GM19239 (cell line): ENCODE data around the gene AKT1.
"Not testable (repeated sequence)": the region's sequence is repeated elsewhere in the genome, so short reads cannot be mapped to it uniquely, and the experiment has no call there.

Experiments used
- DNase-seq: peaks from one replicate; pipeline ENCODE4 v3.0.0; 2011; ENCODE audit warnings: low spot score; ENCODE audit not compliant: insufficient read length
- FAIRE-seq: peaks from 2 replicates; lab custom pipeline; 2011; peaks lifted over from hg19 to GRCh38; lab: Jason Lieb, UNC

AKT1 gene

GRCh38 chr14:104794993-104795780 lies at the start of gene AKT1:
Gene AKT1 (minus strand): TSS chr14:104795748. CDS start chr14:104792643, 3,105 bp downstream.
- FAIRE-seq (no peak), DNase-seq (peak; percentile 83)

DNA sequence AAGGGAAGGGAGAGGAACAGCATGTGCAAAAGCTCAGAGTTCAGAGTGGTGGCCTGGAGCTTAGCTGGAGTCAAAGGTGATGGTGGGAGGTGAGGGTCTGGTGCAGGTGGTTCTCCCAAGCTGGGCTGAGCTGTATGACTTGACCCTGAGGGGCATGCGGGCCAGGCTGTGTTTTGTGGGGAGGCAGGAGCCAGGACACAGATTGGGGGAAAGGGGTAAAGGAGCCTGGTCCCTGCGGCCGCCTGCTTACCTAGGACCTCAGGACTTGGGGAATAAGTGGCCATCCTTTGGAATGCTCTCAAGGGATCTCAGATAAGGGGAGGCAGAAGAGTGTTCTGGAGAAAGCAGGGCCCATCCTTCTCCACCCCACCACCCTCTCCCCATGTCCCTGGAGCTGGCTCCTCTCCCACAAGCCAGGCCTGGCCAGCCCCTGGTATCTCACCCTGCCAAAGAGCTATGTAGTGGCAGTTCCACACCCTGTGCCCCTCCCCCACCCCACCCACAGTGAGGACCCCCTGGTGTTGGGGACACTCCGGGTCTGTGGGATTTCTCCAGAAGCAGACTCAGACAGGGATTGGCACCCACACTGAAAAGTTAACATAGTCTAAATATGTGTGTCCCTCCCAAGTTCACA lies 49.6 kb upstream of the AKT1 start:
- FAIRE-seq = no peak
- DNase-seq = no peak

DNA sequence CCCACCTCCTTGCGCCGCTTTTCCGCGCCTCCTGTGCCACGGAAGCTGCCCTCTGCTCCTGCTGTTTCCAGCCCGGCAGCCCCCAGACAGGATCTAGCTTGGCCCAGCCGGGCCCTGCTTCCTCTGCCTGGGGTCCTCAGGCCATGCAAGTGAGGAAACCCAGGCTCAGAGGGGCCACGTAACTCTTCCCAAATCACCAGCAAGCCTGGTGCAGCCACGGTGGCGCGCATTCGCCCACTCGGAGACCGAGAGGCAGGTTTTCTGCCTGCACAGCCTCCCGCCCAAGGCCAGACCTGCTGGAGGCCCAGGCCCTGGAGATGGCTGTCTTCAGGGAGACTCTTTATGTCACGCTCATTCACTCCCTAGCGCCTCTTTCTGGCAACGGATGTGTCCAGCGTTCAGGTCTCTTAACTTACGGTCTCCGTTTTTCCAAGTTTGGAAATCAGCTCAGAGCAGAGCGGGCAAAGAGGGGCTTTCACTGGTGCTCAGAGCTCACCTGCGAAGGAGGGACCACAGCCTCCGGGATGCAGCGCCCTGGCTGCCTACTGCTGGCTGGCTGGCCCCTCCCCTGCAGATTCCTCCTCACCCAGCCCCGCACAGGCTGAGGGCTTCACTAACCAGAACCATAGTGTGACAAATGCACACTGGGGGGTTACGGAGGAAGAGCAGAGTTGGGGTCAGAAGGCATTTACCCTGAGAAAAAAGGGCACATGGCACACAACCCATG lies 48.9 kb upstream of the AKT1 start:
- DNase-seq = no peak
- FAIRE-seq = no peak

DNA sequence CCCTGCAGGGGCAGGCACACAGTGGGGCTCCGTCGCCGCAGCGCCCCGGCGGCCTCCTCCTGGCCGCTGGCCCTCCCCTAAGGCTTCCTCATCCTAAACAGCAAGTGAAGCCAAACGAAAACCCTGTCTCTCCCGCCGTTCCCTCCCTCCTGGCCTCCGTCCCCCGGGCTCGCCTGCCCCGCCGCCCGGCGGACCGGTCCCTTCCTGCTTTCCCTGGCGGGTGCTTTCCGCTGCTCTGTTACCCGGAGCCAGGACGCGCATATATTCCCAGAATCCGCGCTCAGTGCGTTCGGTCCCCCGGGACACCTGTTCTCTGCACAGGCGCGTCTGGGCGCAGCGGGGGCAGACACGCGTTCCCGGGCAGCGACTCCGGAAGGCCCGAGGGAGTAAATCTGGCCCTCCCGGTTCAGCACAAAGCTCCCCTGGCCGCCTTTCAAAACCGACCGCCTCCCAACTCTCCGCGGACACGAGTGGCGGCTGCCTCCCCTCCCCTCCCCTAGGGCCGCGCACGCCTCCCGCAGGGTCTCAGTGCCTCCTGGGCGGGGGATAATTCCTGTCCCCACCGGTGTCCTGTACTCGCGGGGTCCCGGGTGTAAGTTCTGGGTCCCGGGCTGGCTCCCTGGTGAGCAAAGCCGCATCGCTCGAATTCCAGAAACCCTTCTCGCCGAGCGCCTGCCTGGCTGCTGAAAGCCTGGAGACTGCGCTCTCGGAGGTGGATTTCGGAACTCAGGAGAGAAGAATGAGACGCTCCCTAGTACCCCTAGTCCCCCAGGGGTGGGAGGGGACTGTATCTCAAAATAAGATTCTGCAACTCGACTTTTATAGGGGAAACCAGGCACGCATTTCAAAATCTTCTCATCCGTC lies 48.1 kb upstream of the AKT1 start:
- FAIRE-seq (no peak), DNase-seq (no peak)

GRCh38 chr14:104843006-104843405 lies 47.5 kb upstream of the AKT1 start:
- no peak for FAIRE-seq
- no peak for DNase-seq

- no peak for DNase-seq
- no peak for FAIRE-seq
Measured at GRCh38 chr14:104841730-104842129, 46.2 kb upstream of the AKT1 start.

DNA sequence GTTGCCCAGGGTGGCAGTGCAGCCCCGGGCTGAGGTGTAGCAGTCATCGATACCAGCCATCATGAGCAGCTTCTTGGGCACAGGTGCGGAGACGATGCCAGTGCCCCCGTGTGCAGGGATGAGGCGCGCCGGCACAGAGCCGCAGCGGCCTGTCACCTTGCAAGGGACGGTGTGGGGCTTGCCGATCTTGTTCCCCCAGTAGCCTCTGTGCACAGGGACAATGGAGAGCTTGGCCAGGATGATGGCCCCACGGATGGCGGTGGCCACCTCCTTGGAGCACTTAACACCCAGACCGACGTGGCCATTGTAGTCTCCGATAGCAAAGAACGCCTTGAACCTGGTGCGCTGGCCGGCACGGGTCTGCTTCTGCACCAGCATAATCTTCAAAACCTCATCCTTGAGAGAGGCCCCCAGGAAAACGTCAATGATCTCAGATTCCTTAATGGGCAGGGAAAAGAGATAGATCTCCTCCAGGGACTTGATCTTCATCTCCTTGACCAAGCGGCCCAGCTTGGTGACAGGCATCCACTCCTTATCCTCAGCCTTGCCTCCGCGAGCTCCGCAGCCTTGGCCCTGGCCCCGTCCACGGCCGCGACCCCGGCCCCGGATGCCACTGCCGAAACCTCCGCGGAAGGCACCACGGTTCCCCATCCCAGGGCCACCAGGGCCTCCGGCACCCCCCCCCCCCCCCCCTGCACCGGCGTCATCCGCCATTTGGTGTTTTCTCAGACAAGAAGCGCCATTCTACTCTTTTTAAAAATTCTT lies 40.8 kb upstream of the AKT1 start:
- not testable (repeated sequence) for FAIRE-seq, DNase-seq

GRCh38 chr14:104830781-104831180 lies 35.2 kb upstream of the AKT1 start:
- FAIRE-seq (no peak), DNase-seq (no peak)

DNA sequence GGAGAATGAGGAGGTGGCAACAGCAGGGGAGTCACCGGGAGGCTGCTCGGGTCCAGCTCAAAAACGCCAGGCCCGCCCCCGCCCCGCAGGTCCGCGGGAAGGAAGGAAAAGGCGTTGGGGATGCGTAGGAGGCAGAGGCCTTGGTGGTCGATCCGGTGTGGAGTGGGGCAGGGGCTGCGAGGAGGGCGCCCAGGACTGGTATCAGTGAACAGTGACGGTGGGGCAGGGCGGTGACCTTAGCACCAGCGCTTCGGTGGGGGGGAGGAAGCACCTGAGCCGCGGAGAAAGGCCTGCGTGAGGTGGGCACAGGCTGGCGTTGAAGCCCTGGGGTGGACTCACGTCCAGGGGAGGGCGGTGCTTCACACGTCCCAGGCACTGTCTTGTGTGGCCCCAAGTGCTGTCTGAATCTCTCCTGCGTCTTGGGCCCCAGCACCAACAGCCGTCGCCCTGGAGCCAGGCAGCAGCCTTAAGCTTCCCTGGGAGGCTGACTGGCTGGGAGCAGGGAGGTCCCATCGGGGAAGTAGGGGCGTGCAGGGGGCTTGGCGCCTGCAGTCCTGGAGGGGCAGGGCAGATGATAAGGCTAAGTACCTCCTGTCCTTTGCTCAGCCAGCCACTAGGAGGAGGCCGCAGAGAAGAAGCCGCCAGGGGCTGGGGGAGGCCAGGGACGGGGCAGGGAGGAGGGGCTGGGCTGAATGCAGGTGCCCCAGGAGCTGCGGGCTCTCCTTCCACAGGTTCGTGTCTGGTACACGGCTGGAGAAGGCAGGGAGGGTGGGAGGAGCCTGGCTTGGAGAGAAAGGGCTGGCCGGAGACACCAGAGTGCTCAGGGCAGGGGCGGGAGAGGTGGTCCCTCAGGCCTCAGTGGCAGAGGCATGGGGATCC lies 31.9 kb upstream of the AKT1 start:
- DNase-seq (peak; percentile 69), FAIRE-seq (no peak)

- DNase-seq (no peak), FAIRE-seq (no peak)
Measured at GRCh38 chr14:104826861-104827176, 31.3 kb upstream of the AKT1 start.

- FAIRE-seq = no peak
- peak; percentile 93 for DNase-seq
Measured at GRCh38 chr14:104826189-104826860, 30.8 kb upstream of the AKT1 start.

GRCh38 chr14:104824353-104824997 lies 28.9 kb upstream of the AKT1 start:
- DNase-seq (no peak), FAIRE-seq (no peak)

DNA sequence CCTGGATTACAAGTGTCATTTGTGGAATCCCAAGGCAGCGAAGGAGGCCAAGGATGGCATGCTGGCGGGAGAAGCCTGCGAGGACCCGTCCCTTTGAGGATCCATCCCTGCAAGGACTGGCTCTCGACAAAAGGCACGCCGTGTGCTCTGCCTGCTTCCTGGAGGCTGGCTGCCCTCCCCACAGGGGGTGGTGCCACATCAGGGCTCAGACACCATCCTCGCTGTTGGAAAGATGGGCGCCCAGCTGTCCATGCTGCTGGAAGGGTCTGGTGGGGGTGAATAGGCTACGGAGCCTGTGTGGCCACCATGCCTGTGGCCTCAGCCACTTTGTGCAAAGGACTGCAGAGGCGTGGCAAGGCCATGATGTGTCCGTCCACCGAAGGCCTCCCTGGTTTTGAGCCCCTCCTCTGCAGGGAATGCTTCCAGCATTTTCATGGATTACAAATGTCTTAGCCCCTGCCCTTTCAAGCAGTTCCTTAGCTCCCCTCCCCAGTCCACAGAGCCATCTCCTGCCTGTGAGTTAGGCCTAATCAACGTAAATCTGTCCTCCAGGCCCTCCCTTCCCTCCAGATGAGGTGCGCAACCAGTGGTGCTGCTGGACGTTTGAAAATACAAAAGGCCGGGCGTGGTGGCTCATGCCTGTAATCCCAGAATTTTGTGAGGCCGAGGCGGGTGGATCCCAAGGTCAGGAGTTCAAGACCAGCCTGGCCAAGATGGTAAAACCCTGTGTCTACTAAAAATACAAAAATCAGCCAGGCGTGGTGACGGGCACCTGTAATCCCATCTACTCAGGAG lies 27.5 kb upstream of the AKT1 start:
- FAIRE-seq = no peak

DNA sequence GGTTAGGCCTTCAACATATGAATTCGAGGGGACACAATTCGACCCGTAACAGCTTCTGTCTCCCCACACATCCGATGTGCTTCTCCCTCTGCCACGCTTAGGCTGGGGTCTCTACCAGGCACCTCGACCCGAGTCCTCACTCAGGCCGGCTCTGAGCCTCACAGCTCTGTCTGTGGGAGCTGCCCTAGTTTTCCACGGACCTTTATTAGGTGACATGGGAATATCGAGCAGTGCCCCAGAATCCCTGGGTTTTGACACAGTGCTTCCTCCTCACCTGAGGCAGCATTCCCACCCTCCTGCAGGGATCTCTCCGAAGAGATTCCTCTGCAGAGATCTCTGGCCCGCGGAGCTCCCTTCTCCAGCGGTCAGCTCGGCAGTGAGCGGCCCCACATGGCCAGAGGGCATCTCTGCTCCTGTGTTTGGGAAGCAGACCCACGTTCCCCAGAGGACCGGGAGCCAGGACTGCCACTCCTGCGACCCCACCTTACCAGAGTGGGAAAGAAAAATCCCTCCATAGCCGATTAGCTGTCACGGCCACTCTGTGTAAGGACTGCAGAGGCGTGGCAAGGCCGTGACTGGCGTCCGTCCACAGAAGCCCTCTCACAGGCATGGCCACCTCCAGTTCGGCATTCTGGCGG lies 26.5 kb upstream of the AKT1 start:
- DNase-seq (no peak), FAIRE-seq (no peak)

More for the DNA sequence above, 27.5 kb upstream of the AKT1 start:
- no peak for DNase-seq

DNA sequence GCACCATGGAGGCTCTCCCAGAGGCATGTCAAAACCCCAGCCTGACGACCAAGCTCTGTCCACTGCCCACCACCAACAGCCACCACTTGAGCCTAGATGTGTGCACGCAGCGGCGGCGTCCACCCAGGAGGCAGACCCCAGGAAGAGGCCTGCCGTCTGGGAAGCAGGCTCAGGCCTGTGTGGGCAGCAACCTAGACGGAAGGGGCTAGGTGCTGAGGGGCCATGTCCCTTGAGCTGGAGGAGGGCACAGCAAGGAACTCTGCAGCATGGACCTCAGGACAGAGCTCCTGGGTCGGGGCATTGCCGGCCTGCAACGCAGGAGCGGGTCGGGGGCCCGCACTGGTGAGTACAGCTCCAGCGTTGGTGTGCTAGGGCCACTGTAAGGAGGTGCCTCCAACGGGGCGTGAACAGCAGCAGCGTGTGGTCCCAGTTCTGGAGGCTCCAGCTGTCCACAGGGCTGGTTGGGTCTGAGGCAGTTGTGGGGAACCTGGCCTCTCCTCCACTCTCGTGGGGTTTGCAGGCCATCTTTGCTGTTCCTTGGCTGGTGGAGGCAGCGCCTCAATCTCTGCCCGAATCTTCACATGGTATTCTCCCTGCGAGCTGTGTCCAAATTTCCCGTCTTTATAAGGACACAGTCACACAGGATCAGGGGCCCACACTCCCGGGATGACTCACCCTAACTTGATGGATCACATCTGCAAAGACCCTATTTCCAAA lies 25.8 kb upstream of the AKT1 start:
- DNase-seq = no peak
- no peak for FAIRE-seq
